Panc1 (cell line): ENCODE measurements around the gene EPHB1. TPM values are rescaled to one million over a fixed set of nuclear protein-coding genes. Genes with fewer than 3 reads are reported as not detected.

Source experiments
- ATAC-seq: fragments of 200-7000 bp; cut with Tn5 transposase; 2 replicates; pipeline ENCODE4 v1.9.1; 2020; ENCODE audit warnings: mild to moderate bottlenecking, moderate library complexity
- BruUV-seq: library from RNA; stranded (reverse); fragments of 400-500 nt; replicated peaks from 2 replicates; lab custom pipeline; 2021; lab: Mats Ljungman, UMichigan
- CTCF ChIA-PET: fragments of 300-600 bp; sonication (Branson Sonifier 250); formaldehyde crosslinking; loops from one replicate; lab custom pipeline; 2022; ENCODE audit warnings: antibody characterized with exemption; lab: Charles Lee
- POLR2A ChIA-PET: fragments of 300-600 bp; sonication (Branson Sonifier 250); formaldehyde crosslinking; loops from one replicate; lab custom pipeline; 2022; ENCODE audit warnings: antibody characterized with exemption; lab: Charles Lee
- DNase-seq: peaks from one replicate; pipeline ENCODE4 v3.0.0-alpha.2; 2010; ENCODE audit warnings: low read depth, low spot score
- H3K27ac ChIP-seq: 2 replicates; pipeline ENCODE4 v1.5.1; 2011; ENCODE audit warnings: mild to moderate bottlenecking, low read length, inconsistent platforms
- H3K27me3 ChIP-seq: fragments of 200-500 bp; sonication (Bioruptor generic); 2 replicates; pipeline ENCODE4 v1.6.0; 2014; ENCODE audit warnings: low read length, inconsistent platforms; ENCODE audit not compliant: control insufficient read depth, insufficient read depth
- H3K36me3 ChIP-seq: fragments of 200-500 bp; sonication (Bioruptor generic); 2 replicates; pipeline ENCODE4 v1.5.1; 2014; ENCODE audit warnings: inconsistent platforms, mild to moderate bottlenecking, low read length, moderate library complexity; ENCODE audit not compliant: control insufficient read depth, insufficient read depth
- H3K4me1 ChIP-seq: 2 replicates; pipeline ENCODE4 v1.5.1; 2011; ENCODE audit warnings: inconsistent platforms, mild to moderate bottlenecking, low read length, moderate library complexity; ENCODE audit not compliant: control insufficient read depth, insufficient read depth
- H3K4me3 ChIP-seq, 2 experiments: 2 replicates each; pipeline ENCODE4 v1.5.1; 2011 to 2012; ENCODE audit warnings: low read depth in 2 of 2, low read length in 2 of 2, mild to moderate bottlenecking in 2 of 2, inconsistent platforms in 1 of 2, moderate library complexity in 1 of 2
- H3K9me3 ChIP-seq: fragments of 200-500 bp; sonication (Bioruptor generic); 2 replicates; pipeline ENCODE4 v1.5.1; 2014; ENCODE audit warnings: low read depth, mild to moderate bottlenecking, inconsistent platforms, low read length, moderate library complexity; ENCODE audit not compliant: control insufficient read depth, insufficient read depth
- CTCF ChIP-seq: fragments of 450-650 bp; IDR thresholded peaks from 2 replicates; pipeline ENCODE4 v1.5.1; 2017; ENCODE audit warnings: mild to moderate bottlenecking
- POLR2AphosphoS5 ChIP-seq: IDR thresholded peaks from 2 replicates; pipeline ENCODE4 v1.6.1; 2012; ENCODE audit warnings: mild to moderate bottlenecking, low read depth, low read length, moderate library complexity
- REST ChIP-seq, 2 experiments: IDR thresholded peaks; 2 replicates each; pipeline ENCODE4 v1.6.1; 2011 to 2012; ENCODE audit warnings: low read depth in 2 of 2, control low read depth in 1 of 2, low read length in 1 of 2, mild to moderate bottlenecking in 1 of 2, moderate library complexity in 1 of 2; ENCODE audit not compliant: insufficient read depth in 1 of 2
- SIN3A ChIP-seq: IDR thresholded peaks from 2 replicates; pipeline ENCODE4 v1.6.1; 2012; ENCODE audit warnings: low read depth, mild to moderate bottlenecking, low read length, moderate library complexity, borderline replicate concordance; ENCODE audit not compliant: insufficient read depth
- TCF7L2 ChIP-seq: IDR thresholded peaks from 2 replicates; pipeline ENCODE4 v1.6.1; 2011; ENCODE audit warnings: mild to moderate bottlenecking, low read depth, low read length, inconsistent platforms
- in situ Hi-C: cut with HindIII; loops from 2 replicates; pipeline ENCODE4 v1.10.0; 2016; ENCODE audit warnings: low sequenced_read_pairs, low pct_unique_long_range_greater_than_20kb
- intact Hi-C: fragments of 100-400 bp; cut with micrococcal nuclease; formaldehyde crosslinking; loops from one replicate; pipeline ENCODE4 v1.10.0; 2022; ENCODE audit not compliant: unreplicated experiment
- total RNA-seq: library from RNA; stranded (reverse); gene quantifications from one replicate; pipeline ENCODE4 v1.2.1, GENCODE V29; 2021; ENCODE audit not compliant: unreplicated experiment

EPHB1 gene
- total RNA-seq, 1 experiment from 2014 or later = 0.46 TPM

GRCh38 chr3:135262441-135262840 is 467.4 kb downstream of the EPHB1 start:
- intact Hi-C loops = no loop called here
- no TSS peak for BruUV-seq
- POLR2A ChIA-PET = no interaction called here

GRCh38 chr3:135263331-135263730 is 468.3 kb downstream of the EPHB1 start:
- BruUV-seq = no TSS peak
- POLR2A ChIA-PET = no interaction called here
- Histone ChIP-seq H3K27me3 (peaks cover 4% of the 10 kb centered on the region; the same call in 1 of the 2 replicates), H3K27ac (no peak overlapping the region), H3K36me3 (no peaks in the 10 kb centered on the region), H3K4me1 (no peaks in the 10 kb centered on the region), H3K9me3 (no peaks in the 10 kb centered on the region), H3K4me3 (no peak overlapping the region)
- in situ Hi-C loops = no loop called here
- CTCF ChIA-PET = no interaction called here
- DNase-seq (no peak), ATAC-seq (no peak)
- TF ChIP-seq CTCF (no peak), TCF7L2 (no peak), SIN3A (no peak), REST (IDR thresholded peaks at IDR 0.05; ENCODE audit: insufficient read depth in 1 of 2, low read depth in 2 of 2, low read length in 1 of 2) (no peak), POLR2AphosphoS5 (no peak)
- intact Hi-C loops = no loop called here

More at GRCh38 chr3:135262441-135262840, 467.4 kb downstream of the EPHB1 start:
- ATAC-seq = no peak
- peaks cover 4% of the 10 kb centered on the region; the same call in 1 of the 2 replicates for H3K27me3 ChIP-seq
- H3K9me3 ChIP-seq = no peaks in the 10 kb centered on the region
- H3K36me3 ChIP-seq = no peaks in the 10 kb centered on the region
- CTCF ChIA-PET = no interaction called here
- H3K27ac ChIP-seq = no peak overlapping the region
- no peaks in the 10 kb centered on the region for H3K4me1 ChIP-seq
- TF ChIP-seq SIN3A = no peak
- no peak for TF ChIP-seq CTCF
- TF ChIP-seq REST (IDR thresholded peaks at IDR 0.05; ENCODE audit: insufficient read depth in 1 of 2, low read depth in 2 of 2, low read length in 1 of 2) = no peak
- TF ChIP-seq POLR2AphosphoS5 = no peak
- TF ChIP-seq TCF7L2 = no peak
- no peak for DNase-seq
- in situ Hi-C loops = no loop called here
- no peak overlapping the region for H3K4me3 ChIP-seq
